Peyer's patch (tissue), 4 donors: ENCODE results near the gene CLBA1.

ENCODE experiments used
- CTCF ChIP-seq, 6 experiments: fragments of 450-650 bp in 4 of 6; fragments of 200-600 bp in 2 of 6; sonication (generic) in 1 of 6; IDR thresholded peaks; one replicate each; pipeline ENCODE4 v1.5.1; 2017 to 2019; ENCODE audit warnings: antibody characterized with exemption in 6 of 6, mild to moderate bottlenecking in 3 of 6, moderate library complexity in 1 of 6
- POLR2A ChIP-seq, 2 donors: fragments of 450-650 bp; IDR thresholded peaks; one replicate each; pipeline ENCODE4 v1.5.1; 2017; ENCODE audit warnings: antibody characterized with exemption in 2 of 2, mild to moderate bottlenecking in 2 of 2, moderate library complexity in 2 of 2

- TF ChIP-seq CTCF (IDR thresholded peaks at IDR 0.05) (no peak), POLR2A (IDR thresholded peaks at IDR 0.05) (no peak)
These were observed 57.2 kb downstream of the CLBA1 start for GRCh38 chr14:105042813-105043212.
